Uterus (tissue), 2 donors: ENCODE results near the gene MAGI2.

ENCODE experiments used
- POLR2A ChIP-seq, 2 donors: fragments of 450-650 bp; IDR thresholded peaks; one replicate each; pipeline ENCODE4 v1.6.1; 2016; ENCODE audit warnings: antibody characterized with exemption in 2 of 2, mild to moderate bottlenecking in 1 of 2, moderate library complexity in 1 of 2
- TF ChIP-seq, protein P1 (sequence below), 4 experiments: fragments of 200-600 bp in 2 of 4; fragments of 450-650 bp in 2 of 4; sonication (generic) in 2 of 4; IDR thresholded peaks; one replicate each; pipeline ENCODE4 v1.5.1; 2016 to 2019; ENCODE audit warnings: antibody characterized with exemption in 4 of 4, mild to moderate bottlenecking in 2 of 4, moderate library complexity in 1 of 4

DNA sequence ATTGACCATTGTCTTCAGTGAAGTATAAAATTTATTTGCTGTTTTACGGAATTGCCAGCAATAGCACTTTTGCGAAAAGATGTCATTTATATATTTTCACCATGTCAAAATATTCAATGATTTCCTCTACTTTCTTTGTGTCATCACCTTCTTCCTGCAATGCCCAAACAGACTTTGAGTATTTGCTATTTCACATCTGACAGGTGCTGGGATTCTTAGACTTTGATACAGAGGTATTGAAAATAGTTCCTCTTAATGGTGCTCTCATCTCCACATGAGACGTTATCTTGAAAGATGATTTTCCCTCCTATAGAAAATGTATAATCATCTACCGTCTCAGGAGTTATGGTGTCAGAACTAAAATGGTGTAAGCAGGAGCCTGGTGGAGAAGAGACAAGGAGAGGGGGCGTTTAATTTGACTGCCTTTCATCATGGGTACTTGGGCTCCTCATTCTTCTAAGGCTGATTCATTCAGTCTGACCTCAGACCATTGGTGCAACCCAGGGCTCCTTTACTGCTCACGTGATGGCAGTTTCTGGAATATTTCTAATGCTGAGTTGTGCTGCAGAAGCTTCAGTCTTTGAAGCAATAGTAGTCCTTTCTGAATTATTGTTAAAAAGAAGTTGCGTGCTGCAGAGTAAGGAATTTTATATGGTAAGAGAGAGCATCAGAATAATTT, 1250.3 kb downstream of the MAGI2 start:
- TF ChIP-seq POLR2A (IDR thresholded peaks at IDR 0.05), result no peak
- TF ChIP-seq, protein P1, sequence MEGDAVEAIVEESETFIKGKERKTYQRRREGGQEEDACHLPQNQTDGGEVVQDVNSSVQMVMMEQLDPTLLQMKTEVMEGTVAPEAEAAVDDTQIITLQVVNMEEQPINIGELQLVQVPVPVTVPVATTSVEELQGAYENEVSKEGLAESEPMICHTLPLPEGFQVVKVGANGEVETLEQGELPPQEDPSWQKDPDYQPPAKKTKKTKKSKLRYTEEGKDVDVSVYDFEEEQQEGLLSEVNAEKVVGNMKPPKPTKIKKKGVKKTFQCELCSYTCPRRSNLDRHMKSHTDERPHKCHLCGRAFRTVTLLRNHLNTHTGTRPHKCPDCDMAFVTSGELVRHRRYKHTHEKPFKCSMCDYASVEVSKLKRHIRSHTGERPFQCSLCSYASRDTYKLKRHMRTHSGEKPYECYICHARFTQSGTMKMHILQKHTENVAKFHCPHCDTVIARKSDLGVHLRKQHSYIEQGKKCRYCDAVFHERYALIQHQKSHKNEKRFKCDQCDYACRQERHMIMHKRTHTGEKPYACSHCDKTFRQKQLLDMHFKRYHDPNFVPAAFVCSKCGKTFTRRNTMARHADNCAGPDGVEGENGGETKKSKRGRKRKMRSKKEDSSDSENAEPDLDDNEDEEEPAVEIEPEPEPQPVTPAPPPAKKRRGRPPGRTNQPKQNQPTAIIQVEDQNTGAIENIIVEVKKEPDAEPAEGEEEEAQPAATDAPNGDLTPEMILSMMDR (IDR thresholded peaks at IDR 0.05), result no peak
